HG03064 (cell line): ENCODE measurements around the gene AP2A2.
"Not testable (repeated sequence)": the region's sequence is repeated elsewhere in the genome, so short reads cannot be mapped to it uniquely, and the experiment has no call there.

Source experiments
- ATAC-seq: cut with Tn5 transposase; IDR thresholded peaks from one replicate; pipeline ENCODE4 v1.9.1; 2021; ENCODE audit warnings: low read depth; ENCODE audit not compliant: unreplicated experiment

The AP2A2 gene

GRCh38 chr11:952406-953385 lies 27.0 kb downstream of the AP2A2 start:
- ATAC-seq = no peak

DNA sequence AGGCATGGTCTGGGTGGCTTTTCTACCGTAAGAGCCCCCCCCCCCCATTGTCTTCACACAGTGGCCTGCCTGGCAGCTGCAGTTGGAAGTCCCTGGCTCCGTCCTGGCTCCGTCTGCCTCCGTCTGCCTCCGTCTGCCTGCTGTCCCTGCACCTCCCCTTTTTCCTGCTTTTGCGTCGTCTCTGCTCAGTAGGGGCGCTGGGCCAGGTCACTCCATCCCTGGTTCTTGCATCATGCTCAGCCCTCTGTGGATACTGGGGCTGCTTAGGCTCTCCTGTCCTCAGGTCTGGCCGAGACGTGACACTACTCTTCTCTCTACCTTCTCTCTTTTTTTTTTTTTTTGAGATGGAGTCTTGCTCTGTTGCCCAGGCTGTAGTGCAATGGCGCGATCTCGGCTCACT lies 27.8 kb downstream of the AP2A2 start:
- no peak for ATAC-seq

- ATAC-seq = no peak
Observed at GRCh38 chr11:954392-955153, 28.9 kb downstream of the AP2A2 start.

- ATAC-seq = no peak
Observed at GRCh38 chr11:955154-956063, 29.7 kb downstream of the AP2A2 start.

DNA sequence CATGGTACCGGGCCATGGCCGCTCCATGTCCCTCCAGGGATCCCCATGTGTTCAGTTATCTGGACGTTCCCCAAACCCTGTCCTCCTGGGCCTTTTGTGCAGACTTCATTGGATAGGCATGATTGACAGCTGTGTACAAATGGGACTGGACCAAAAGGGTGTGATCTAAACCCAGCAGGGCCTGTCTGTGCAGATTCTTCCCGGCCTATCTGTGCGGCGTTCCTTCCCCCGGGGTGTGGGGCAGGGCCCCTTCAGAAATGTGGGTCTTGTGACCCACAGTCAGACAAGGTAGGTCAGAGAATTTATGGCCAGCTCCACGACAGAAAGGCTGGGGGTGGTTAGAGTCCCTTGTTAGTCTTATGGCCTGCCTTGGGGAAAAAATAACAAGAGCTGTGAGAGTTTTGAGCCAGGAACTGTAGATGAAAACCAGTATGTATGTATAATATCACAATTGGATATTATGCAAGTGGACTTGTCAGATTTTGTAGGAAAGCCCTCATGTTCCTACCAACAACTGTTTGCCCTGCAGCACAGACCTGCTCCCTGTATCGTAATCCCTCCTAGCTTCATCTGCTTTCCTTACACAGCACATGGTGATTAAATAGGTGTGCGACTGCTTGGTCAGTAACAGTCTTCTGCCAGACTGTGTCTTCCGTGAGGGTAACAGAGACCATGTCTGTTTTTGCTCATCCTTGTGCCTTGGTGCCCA lies 31.7 kb downstream of the AP2A2 start:
- ATAC-seq = no peak

- no peak for ATAC-seq
Observed at GRCh38 chr11:958101-958500, 32.4 kb downstream of the AP2A2 start.

DNA sequence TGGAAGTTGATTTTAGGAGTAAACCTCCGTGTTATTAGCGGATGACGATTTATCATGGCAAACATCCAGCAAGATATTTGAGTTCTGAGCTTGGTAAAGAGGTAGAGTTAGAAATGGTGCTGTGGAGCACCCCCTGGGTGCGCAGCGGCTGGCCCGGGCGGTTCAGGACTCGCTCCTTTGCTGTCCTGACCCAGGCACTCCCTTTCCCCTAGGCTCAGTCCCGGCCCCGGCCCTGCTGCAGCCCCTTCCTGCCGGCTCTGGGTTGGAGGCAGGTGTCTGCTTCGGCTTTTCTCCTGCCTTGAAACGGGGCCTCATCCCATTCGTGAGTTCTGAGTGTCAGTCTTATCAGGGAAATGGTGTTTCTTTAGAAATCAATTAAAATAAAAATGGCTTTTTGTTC lies 33.4 kb downstream of the AP2A2 start:
- no peak for ATAC-seq

- ATAC-seq = no peak
Observed at GRCh38 chr11:959608-960007, 33.9 kb downstream of the AP2A2 start.

- ATAC-seq = not testable (repeated sequence)
Observed at GRCh38 chr11:961310-961920, 35.7 kb downstream of the AP2A2 start.

DNA sequence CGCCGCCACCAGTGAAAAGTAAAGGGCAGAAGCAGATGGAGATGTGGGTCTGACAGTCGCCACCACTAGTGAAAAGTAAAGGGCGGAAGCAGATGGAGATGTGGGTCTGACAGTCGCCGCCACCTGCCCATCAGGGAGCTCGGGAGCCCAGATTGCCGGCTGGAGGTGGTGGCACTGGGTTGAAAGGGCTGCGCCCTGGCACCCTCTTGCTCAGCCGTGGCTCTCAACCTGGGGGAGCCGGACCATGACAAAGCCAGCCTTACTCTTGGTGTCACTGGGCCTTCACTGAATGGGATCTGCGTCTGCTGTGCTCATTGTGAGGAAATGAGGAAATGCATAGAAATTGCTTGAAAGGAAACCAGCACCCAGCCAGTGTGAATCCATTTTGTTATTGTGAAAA lies 36.3 kb downstream of the AP2A2 start:
- no peak for ATAC-seq

GRCh38 chr11:962688-963087 lies 37.0 kb downstream of the AP2A2 start:
- no peak for ATAC-seq

DNA sequence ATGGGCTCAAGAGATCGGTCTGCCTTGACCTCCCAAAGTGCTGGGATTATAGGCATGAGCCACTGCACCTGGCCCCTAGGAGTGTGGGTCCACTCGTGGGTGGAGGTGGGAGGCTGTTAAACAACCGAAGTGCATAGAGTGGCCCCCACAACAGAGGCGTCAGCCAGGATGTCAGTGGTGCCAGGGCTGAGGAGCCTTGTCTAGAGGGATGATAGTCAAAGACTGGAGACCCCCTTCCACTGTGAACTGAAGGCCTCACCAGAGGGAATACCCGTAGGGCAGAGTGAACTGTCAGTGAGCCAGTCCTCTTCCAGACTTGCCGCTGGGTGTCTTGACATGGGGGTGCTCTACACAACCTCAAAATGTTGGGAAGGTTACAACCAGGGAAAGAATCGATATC lies 38.2 kb downstream of the AP2A2 start:
- ATAC-seq = no peak

DNA sequence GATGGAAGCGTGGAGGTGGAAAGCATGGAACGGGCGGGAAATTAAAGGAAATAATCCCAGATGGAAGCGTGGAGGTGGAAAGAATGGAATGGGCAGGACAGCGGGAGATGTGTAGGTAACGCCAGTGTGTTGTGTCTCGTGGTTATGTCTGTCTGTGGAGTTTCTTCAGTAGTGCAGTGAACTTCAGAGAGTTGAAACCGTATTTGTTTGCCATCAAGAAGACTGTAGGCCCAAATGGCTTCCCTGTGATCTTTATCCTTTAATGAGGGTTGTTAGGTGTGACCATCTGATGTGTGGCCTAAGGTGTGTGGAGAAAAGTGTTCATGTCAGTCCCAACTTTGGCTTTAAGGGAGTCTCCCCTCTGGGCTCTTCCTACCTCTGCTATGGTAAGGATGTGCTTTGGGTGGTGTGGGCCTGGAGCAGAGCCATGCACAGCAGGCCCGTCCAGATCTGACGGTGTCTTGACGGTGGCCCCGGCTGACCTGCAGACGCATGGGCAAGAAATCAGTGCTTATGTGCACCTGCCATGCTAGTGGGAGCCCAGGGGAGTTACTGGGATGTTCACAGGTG lies 39.6 kb downstream of the AP2A2 start:
- no peak for ATAC-seq

GRCh38 chr11:967995-968751 lies 42.5 kb downstream of the AP2A2 start:
- ATAC-seq = no peak

DNA sequence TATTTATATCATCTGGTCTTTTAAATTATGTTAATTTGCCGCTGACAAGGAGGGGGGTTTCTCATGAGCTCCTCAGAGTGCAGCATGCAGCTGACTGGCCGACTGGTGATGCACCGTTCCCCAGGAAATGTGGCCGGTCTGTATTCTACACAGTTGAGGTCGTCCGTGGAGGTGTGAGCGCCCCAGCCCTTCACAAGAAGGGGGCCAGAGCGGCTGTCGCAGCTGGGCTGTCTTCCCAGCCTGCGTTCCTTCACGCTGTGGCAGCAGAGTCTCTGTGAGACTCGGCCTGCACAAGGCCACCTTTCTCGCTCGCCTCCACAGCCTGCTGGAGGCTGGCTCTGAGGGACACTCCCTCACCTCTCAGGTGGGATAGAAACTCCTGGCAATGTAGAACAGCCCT lies 43.2 kb downstream of the AP2A2 start:
- ATAC-seq = no peak

- no peak for ATAC-seq
Observed at GRCh38 chr11:969651-970205, 44.1 kb downstream of the AP2A2 start.

- no peak for ATAC-seq
Observed at GRCh38 chr11:970319-970871, 44.7 kb downstream of the AP2A2 start.

GRCh38 chr11:971092-971690 lies 45.5 kb downstream of the AP2A2 start:
- ATAC-seq = no peak
